ENCODE results near the gene DCTN2. TPM values are rescaled to one million over a fixed set of nuclear protein-coding genes. Genes with fewer than 3 reads are reported as not detected.

DCTN2 gene
- total RNA-seq, 2 experiments from 2014 or later: 68.4 to 97.2 TPM

GRCh38 chr12:57534250-57534649 is 12.7 kb downstream of the DCTN2 start:
- no peak for DNase-seq (ENCODE audit: low spot score)
- Histone ChIP-seq H3K79me2 (ENCODE audit: insufficient read depth, low read depth, low read length) (no peaks in the 10 kb centered on the region), H3K36me3 (ENCODE audit: insufficient read depth, low read length) (peaks cover 87% of the 10 kb centered on the region), H3K4me3 (ENCODE audit: low read depth, low read length, poor library complexity, severe bottlenecking) (no peak overlapping the region), H2AFZ (ENCODE audit: low read length) (no peak overlapping the region), H3K27ac (ENCODE audit: low read depth, low read length, poor library complexity, severe bottlenecking) (no peak overlapping the region), H4K20me1 (ENCODE audit: insufficient read depth, low read length) (no peaks in the 10 kb centered on the region), H3K4me1 (ENCODE audit: insufficient read depth, low read length, poor library complexity, severe bottlenecking) (peaks cover 5% of the 10 kb centered on the region), H3K9me3 (ENCODE audit: low read length) (no peaks in the 10 kb centered on the region), H3K9me2 (ENCODE audit: insufficient read depth, low read length) (no peaks in the 10 kb centered on the region), H3K4me2 (ENCODE audit: low read length) (no peak overlapping the region)
- TF ChIP-seq CTCF (conservative IDR thresholded peaks at IDR 0.05; ENCODE audit: low read length) (no peak), EZH2phosphoT487 (IDR thresholded peaks at IDR 0.05; ENCODE audit: borderline replicate concordance, low read depth, low read length) (no peak)
- ChIA-PET POLR2A (interaction anchor here (0.6 to 2.6 kb wide), 2 partner anchors 10 to 124 kb away, joined by 3 to 17 read pairs; no protein-coding TSS in a partner anchor), CTCF (ENCODE audit: unreplicated experiment) (interaction anchor here (0.5 to 0.6 kb wide), 2 partner anchors 11 to 1546 kb away, joined by 3 read pairs; partner anchors contain the start of gene MBD6)
- no TSS peak for BruUV-seq (replicated peaks)
- intact Hi-C loops (cut with micrococcal nuclease; ENCODE audit: unreplicated experiment): no loop called here

GRCh38 chr12:57533108-57533507 is 13.9 kb downstream of the DCTN2 start:
- H3K4me2 ChIP-seq (ENCODE audit: low read length): no peak overlapping the region
- H3K27ac ChIP-seq (ENCODE audit: low read depth, low read length, poor library complexity, severe bottlenecking): no peak overlapping the region
- no peaks in the 10 kb centered on the region for H3K4me1 ChIP-seq (ENCODE audit: insufficient read depth, low read length, poor library complexity, severe bottlenecking)
- H3K79me2 ChIP-seq (ENCODE audit: insufficient read depth, low read depth, low read length): no peaks in the 10 kb centered on the region
- ChIA-PET POLR2A (interaction anchor here (0.9 to 2.6 kb wide), 3 partner anchors 9 to 14 kb away, joined by 3 to 17 read pairs (median 4); no protein-coding TSS in a partner anchor), CTCF (ENCODE audit: unreplicated experiment) (no interaction called here)
- no peak for TF ChIP-seq CTCF (conservative IDR thresholded peaks at IDR 0.05; ENCODE audit: low read length)
- H4K20me1 ChIP-seq (ENCODE audit: insufficient read depth, low read length): no peaks in the 10 kb centered on the region
- no peak overlapping the region for H3K4me3 ChIP-seq (ENCODE audit: low read depth, low read length, poor library complexity, severe bottlenecking)
- intact Hi-C loops (cut with micrococcal nuclease; ENCODE audit: unreplicated experiment): no loop called here
- no peaks in the 10 kb centered on the region for H3K9me3 ChIP-seq (ENCODE audit: low read length)
- no TSS peak for BruUV-seq (replicated peaks)
- H2AFZ ChIP-seq (ENCODE audit: low read length): no peak overlapping the region
- no peaks in the 10 kb centered on the region for H3K9me2 ChIP-seq (ENCODE audit: insufficient read depth, low read length)
- H3K36me3 ChIP-seq (ENCODE audit: insufficient read depth, low read length): peaks cover 87% of the 10 kb centered on the region
- DNase-seq (ENCODE audit: low spot score): no peak

- POLR2A ChIA-PET: interaction anchor here (1.0 to 2.6 kb wide), 3 partner anchors 8 to 16 kb away, joined by 3 to 17 read pairs (median 4); no protein-coding TSS in a partner anchor
- no peak overlapping the region for H2AFZ ChIP-seq (ENCODE audit: low read length)
- H3K36me3 ChIP-seq (ENCODE audit: insufficient read depth, low read length): peaks cover 93% of the 10 kb centered on the region
- no peaks in the 10 kb centered on the region for H4K20me1 ChIP-seq (ENCODE audit: insufficient read depth, low read length)
- DNase-seq (ENCODE audit: low spot score): no peak
- BruUV-seq (replicated peaks): no TSS peak
- H3K4me1 ChIP-seq (ENCODE audit: insufficient read depth, low read length, poor library complexity, severe bottlenecking): no peaks in the 10 kb centered on the region
- intact Hi-C loops (cut with micrococcal nuclease; ENCODE audit: unreplicated experiment): no loop called here
- no peaks in the 10 kb centered on the region for H3K9me2 ChIP-seq (ENCODE audit: insufficient read depth, low read length)
- no peak overlapping the region for H3K4me2 ChIP-seq (ENCODE audit: low read length)
- H3K4me3 ChIP-seq (ENCODE audit: low read depth, low read length, poor library complexity, severe bottlenecking): no peak overlapping the region
- no peak overlapping the region for H3K27ac ChIP-seq (ENCODE audit: low read depth, low read length, poor library complexity, severe bottlenecking)
- CTCF ChIA-PET (ENCODE audit: unreplicated experiment): interaction anchor here (0.5 kb wide), 1 partner anchor 147 kb away, joined by 4 read pairs; no protein-coding TSS in a partner anchor
- no peaks in the 10 kb centered on the region for H3K9me3 ChIP-seq (ENCODE audit: low read length)
- H3K79me2 ChIP-seq (ENCODE audit: insufficient read depth, low read depth, low read length): no peaks in the 10 kb centered on the region
- TF ChIP-seq EZH2phosphoT487 (IDR thresholded peaks at IDR 0.05; ENCODE audit: borderline replicate concordance, low read depth, low read length) (no peak), CTCF (conservative IDR thresholded peaks at IDR 0.05; ENCODE audit: low read length) (no peak)
Measured at GRCh38 chr12:57531836-57532235, 15.2 kb downstream of the DCTN2 start.
